GM23248 (cell line): Measurements from ENCODE around the gene FARS2.

Experiments
- EZH2 ChIP-seq: fragments of 200-600 bp; sonication (generic); IDR thresholded peaks from 2 replicates; pipeline ENCODE4 v1.6.1; 2018; ENCODE audit warnings: antibody characterized with exemption, mild to moderate bottlenecking; ENCODE audit not compliant: insufficient read depth, poor library complexity, severe bottlenecking
- EZH2phosphoT487 ChIP-seq: fragments of 200-600 bp; sonication (generic); IDR thresholded peaks from 2 replicates; pipeline ENCODE4 v1.6.1; 2018; ENCODE audit warnings: antibody characterized with exemption, moderate library complexity, mild to moderate bottlenecking, low read depth; ENCODE audit not compliant: insufficient read depth

DNA sequence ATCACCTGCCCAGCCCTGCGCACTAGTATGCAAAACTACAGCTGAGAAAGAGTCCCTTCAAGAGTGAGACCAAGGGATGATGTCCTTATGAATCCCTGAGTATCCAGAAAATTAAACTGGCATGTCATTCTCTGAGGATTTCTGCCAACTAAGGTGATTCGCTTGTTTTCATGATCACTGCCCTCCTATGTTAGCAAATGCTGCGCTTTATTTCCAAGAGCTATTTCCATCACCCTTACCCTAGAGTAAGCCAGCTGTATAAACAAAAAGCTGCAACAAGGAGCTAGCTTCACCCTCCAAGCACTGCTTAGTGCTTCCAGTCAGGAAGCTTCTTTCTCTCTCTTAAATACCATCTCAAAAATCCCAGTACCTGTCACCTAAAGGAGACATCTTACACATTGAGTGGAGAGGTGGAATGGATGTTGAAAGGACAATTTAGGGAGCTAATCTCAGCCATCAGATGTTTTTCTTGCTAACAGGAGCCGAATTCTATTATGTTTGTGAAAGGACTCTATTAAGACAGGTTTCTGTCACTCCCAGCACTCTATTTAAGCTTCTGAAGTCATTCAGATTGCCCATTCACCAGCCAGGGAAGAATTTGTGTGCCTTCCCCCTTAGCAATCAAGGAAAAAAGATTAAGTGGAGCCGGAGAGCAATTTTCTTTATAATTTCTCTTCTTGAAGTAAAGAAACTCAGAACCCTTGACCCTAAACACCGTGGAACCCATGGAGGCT is 423.2 kb downstream of the FARS2 start:
- TF ChIP-seq EZH2, result no peak
- TF ChIP-seq EZH2phosphoT487, result no peak
